22Rv1 (cell line): ENCODE measurements around the gene PCDH9.

Source experiments
- ZFX ChIP-seq: fragments of 450-650 bp; IDR thresholded peaks from 2 replicates; pipeline ENCODE4 v1.6.1; 2017; ENCODE audit warnings: antibody characterized with exemption, borderline replicate concordance
- TF ChIP-seq, protein P1 (sequence below): fragments of 450-650 bp; IDR thresholded peaks from 2 replicates; pipeline ENCODE4 v1.5.1; 2017; ENCODE audit warnings: mild to moderate bottlenecking

DNA sequence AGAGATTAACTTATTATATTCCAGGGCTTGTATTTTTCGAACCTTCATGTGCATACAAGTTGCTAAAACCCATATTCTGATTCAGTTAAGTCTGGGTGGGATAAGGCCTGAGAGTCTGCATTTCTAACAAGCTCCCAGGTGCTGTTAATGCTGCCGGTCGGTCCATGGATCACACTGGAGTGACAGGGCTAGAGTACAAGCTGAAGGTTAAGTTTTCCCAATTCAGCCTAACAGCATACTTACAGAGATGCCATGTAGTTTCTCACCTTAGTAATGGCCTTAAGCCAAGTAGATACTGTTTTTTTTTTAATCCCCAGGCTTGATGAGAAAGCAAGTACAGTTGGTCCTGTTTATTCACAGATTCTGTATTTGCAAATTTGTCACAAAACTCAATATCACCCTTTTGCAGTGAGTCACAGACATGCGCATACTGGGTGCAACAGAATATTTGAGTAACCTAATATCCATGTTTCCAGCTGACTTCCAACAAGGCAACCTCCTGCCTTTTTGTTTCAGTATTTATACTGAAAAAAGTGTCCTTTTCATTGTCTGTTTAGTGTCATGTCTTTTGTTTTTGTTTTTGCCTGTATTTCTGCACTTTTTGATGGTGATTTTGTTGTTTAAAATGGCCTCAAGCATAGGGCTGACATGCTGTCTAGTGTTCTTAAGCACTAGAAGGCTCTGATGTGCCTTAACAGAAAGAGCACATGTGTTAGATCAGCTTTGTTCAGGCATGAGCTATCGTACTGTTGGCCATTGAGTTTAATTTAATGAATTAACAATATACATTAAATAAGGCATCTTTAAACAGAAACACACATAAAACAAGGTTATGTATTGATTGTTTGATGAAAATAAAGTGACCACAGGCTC, 875.0 kb downstream of the PCDH9 start:
- TF ChIP-seq, protein P1, sequence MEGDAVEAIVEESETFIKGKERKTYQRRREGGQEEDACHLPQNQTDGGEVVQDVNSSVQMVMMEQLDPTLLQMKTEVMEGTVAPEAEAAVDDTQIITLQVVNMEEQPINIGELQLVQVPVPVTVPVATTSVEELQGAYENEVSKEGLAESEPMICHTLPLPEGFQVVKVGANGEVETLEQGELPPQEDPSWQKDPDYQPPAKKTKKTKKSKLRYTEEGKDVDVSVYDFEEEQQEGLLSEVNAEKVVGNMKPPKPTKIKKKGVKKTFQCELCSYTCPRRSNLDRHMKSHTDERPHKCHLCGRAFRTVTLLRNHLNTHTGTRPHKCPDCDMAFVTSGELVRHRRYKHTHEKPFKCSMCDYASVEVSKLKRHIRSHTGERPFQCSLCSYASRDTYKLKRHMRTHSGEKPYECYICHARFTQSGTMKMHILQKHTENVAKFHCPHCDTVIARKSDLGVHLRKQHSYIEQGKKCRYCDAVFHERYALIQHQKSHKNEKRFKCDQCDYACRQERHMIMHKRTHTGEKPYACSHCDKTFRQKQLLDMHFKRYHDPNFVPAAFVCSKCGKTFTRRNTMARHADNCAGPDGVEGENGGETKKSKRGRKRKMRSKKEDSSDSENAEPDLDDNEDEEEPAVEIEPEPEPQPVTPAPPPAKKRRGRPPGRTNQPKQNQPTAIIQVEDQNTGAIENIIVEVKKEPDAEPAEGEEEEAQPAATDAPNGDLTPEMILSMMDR = no peak
- no peak for TF ChIP-seq ZFX
